ENCODE measurements around the gene MPIG6B.

The MPIG6B gene

GRCh38 chr6:31683591-31683990 is 39.6 kb upstream of the MPIG6B start:
- DNase-seq (ENCODE audit: extremely low read depth, low read depth), result no peak
- no peak for TF ChIP-seq CTCF (IDR thresholded peaks at IDR 0.05; ENCODE audit: low read depth, low read length, missing control alignments)
- no peak overlapping the region for H3K4me3 ChIP-seq (replicated peaks; ENCODE audit: low read depth, low read length)

DNA sequence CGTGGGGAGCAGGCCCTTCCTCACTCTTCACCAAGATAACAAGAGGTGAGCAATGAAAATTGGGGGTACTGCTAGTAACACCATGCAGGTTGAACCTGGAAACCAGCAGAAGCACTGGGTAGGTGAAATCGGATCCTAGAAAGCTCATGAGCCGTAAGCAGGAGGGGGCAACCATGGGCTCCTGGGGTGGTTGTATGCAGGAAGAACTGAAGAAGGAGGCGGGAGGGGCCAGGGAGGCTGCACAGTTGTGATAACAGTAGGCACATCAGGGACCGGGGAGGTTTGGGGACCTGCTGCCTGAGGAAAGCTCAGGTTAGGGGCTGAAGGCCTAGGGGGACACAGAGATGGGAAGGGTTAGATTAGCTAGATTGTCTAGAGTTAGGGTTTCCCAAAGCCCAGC is 36.7 kb upstream of the MPIG6B start:
- no peak for TF ChIP-seq CTCF (IDR thresholded peaks at IDR 0.05; ENCODE audit: low read depth, low read length, missing control alignments)
- H3K4me3 ChIP-seq (replicated peaks; ENCODE audit: low read depth, low read length), result no peak overlapping the region
- no peak for DNase-seq (ENCODE audit: extremely low read depth, low read depth)

- H3K4me3 ChIP-seq (replicated peaks; ENCODE audit: low read depth, low read length), result no peak overlapping the region
- no peak for DNase-seq (ENCODE audit: extremely low read depth, low read depth)
- no peak for TF ChIP-seq CTCF (IDR thresholded peaks at IDR 0.05; ENCODE audit: low read depth, low read length, missing control alignments)
Observed at GRCh38 chr6:31687321-31687720, 35.9 kb upstream of the MPIG6B start.

DNA sequence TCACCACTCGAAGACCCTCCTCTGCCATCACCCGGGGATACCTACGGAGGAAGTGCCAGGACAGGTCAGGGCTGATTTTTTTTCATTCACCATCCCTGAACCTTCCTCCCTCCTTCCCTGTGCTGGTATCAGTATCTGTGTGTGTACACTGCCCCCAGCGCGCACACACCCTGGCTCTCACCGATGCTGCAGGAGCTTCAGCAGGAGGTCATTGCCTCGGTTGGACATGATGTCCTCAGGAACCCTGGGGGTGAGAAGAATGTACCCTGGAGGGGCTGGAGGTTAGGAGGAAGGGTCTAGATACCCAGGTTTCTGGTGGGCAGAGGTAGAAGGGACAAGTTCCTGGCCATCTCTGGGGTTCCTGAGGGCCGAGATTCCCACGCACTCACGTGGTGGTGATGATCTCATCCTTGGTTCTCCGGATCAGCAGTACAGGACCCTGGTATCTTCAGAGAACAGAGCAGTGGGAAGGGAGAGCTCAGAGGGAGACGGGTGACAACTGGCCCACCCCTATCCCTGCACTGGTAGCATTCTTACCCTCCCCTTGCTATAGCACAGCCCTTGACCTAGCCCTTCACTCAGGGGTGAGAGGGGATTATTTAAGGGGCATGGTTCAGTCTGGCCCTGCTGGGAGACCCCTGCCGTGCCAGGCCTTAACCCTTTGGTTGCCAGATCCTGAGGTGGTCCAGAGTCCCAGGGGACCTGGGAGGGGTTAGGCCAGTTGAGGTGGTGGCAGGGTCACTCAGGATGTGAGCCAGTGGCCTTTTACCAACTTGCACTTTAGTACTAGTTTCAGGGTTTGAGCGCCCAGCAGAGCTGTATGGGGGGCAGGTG is 35.1 kb upstream of the MPIG6B start:
- no peak overlapping the region for H3K4me3 ChIP-seq (replicated peaks; ENCODE audit: low read depth, low read length)
- DNase-seq (ENCODE audit: extremely low read depth, low read depth), result no peak
- no peak for TF ChIP-seq CTCF (IDR thresholded peaks at IDR 0.05; ENCODE audit: low read depth, low read length, missing control alignments)

DNA sequence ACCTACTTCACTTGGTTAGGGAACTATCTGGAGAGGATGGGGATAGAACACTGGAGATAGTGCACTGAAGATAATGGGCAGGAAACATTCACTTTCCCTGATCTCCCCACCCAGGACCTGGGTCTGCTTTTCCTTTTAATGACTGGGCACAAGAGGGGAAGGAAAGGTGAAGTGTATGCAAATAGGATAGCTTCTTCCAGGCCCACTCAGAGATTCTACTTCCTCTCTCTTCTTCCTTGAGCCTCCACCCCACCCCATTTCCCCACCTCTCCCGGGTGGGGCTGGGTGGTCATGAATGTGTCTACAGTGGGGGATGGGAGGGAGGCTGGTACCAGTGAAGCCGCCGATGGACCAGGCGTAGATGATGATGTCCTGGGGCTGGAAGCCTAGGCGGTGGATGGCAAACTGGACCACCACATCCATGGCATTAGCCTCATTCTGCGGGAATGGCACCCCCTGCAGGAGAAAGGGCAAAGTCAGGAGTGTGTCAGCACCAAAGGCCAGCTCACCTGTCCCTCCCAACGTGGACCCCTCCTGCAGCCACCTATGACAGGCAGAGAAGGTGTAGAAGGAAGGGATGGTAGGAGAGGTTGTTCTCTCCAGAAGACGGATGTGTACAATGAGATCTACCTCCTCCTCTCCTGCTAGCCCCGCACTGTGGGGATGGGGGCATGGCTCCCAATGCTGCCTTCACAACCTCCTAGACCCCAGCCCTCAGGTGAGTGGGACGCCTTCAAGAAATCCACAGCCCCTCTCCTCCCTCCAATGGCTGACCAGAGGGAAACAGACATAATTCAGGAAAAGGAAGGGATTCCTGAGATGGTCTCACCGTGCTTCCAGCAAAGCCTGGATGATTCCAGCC is 33.7 kb upstream of the MPIG6B start:
- DNase-seq (ENCODE audit: extremely low read depth, low read depth), result no peak
- no peak overlapping the region for H3K4me3 ChIP-seq (replicated peaks; ENCODE audit: low read depth, low read length)
- TF ChIP-seq CTCF (IDR thresholded peaks at IDR 0.05; ENCODE audit: low read depth, low read length, missing control alignments), result peak; percentile 51

DNA sequence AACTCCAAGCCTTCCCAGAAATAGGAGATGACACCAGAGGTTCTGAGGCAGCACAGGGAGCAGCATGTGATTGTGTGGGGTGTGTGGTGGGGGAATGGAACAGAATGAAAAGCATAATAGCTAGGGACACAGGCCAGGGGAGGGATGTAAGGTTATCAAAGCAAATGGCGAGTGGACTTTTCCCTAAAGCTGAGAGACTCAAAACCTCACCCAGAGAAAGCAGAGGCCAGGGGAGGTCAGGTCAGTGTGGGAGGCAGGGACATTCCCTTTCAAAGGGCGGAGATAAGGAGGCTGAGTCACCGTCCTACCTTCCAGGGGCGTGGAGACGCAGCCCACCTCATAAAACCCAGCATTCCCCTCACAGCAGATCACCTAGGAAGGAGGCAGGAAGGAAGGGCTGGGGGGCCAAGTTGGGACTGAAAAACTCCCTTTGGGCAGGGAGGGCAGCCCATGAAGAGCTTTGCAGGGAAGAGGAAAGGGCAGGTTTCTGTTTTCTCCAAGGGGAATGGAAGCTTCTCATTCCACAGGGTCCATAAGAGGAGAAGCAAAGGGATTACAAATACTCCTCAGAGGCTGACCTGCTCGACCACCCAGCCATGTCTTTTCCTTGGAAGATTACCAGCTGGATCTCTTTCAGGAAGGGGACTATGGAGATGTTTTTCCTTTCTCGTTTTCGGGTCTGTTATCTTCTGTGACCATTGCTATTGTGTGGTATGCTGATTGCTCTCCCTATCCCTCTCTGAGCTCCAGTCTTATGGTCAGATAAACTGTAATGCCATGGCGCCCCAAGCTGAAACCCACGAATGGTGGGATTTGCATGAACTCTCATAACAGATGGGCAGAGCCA is 32.7 kb upstream of the MPIG6B start:
- no peak for TF ChIP-seq CTCF (IDR thresholded peaks at IDR 0.05; ENCODE audit: low read depth, low read length, missing control alignments)
- DNase-seq (ENCODE audit: extremely low read depth, low read depth), result no peak
- H3K4me3 ChIP-seq (replicated peaks; ENCODE audit: low read depth, low read length), result no peak overlapping the region

Data from HFF-Myc (cell line).